Measurements from ENCODE around the gene COL9A3. TPM values are rescaled to one million over a fixed set of nuclear protein-coding genes. Genes with fewer than 3 reads are reported as not detected.

Gene COL9A3
- total RNA-seq, 1 donor from 2014 or later, result not detected

DNA sequence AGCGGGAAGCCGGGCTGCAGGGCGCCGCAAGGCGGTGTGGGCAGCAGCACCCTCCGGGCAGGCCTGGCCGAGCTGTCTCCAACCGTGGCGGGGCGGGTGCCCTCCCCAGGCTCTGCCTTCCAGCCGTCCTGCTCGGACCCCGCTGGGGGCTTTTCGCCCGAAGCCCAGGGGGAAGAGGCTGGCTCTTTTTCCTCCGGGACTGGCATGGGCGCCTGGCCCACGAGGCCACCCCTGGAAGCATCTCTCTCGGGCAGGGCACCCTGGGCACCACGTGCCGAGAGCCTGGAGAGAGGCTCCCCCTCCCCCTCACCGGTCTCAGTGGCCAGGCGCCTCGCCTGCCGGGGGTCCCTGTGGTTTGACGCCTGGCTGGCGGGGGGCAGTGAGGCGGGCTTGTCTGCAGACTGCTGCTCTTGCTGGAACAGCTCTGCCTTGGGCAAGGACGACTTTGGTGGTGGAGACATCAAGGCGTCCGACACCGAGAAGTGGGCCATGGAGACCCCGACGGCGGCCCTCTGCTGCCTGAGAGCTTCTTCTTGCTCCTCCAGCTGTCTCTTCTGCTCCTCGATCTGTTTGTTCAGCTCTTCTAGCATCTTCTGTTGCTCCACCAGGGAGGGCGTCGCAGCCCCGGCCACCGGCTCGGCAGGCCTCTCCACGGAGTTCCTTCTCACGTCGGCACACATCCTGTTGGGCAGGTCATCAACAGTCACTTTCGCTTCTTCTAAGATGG lies 64.2 kb downstream of the COL9A3 start:
- FAIRE-seq, result no peak
- DNase-seq (ENCODE audit: low read depth), result no peak
- TF ChIP-seq, protein P1, sequence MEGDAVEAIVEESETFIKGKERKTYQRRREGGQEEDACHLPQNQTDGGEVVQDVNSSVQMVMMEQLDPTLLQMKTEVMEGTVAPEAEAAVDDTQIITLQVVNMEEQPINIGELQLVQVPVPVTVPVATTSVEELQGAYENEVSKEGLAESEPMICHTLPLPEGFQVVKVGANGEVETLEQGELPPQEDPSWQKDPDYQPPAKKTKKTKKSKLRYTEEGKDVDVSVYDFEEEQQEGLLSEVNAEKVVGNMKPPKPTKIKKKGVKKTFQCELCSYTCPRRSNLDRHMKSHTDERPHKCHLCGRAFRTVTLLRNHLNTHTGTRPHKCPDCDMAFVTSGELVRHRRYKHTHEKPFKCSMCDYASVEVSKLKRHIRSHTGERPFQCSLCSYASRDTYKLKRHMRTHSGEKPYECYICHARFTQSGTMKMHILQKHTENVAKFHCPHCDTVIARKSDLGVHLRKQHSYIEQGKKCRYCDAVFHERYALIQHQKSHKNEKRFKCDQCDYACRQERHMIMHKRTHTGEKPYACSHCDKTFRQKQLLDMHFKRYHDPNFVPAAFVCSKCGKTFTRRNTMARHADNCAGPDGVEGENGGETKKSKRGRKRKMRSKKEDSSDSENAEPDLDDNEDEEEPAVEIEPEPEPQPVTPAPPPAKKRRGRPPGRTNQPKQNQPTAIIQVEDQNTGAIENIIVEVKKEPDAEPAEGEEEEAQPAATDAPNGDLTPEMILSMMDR (IDR thresholded peaks at IDR 0.05; ENCODE audit: insufficient read depth, low read length, severe bottlenecking), result no peak
- H3K36me3 ChIP-seq (ENCODE audit: control insufficient read depth, insufficient read depth, low read length), result peaks cover 2% of the 10 kb centered on the region
- H3K27me3 ChIP-seq (ENCODE audit: control insufficient read depth, insufficient read depth, low read length), result no peaks in the 10 kb centered on the region
- H3K4me3 ChIP-seq (ENCODE audit: low read depth, low read length), result no peak overlapping the region

DNA sequence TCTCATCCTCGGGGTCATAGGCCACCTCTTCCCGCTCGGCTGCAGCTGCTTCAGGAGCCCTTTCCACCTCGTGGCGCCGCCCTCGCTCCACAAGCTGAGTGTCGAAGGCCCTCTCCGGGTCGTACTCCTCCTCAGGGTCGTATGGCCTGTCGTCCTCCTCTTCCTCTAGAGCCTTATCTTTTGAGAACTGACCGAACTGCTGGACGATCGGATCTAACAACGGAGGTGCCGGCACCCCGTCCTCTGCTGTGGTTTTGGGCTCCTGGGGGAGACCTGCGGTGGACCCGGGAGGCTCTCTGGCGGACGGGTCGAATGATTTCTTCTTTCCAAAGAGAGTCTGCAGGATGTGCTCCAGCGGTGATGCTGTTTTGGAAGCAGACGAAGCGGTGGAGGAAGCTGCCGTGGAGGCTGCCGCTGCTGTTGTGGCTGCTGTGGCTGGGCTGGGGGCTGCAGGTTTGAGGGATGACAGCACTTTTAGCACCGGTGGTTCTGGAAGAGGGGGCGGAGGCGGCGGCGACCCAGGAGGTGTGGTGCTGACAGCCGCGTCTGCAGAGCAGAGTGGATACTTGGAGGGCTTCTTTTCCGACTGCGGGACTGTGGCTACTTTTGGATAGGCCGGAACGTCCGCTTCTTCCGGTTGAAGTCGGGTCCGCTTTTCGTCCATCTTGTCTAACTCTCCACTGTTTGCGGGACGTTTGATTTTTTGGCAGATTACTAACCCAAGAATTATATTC lies 65.0 kb downstream of the COL9A3 start:
- DNase-seq (ENCODE audit: low read depth) (no peak), FAIRE-seq (no peak)
- H3K4me3 ChIP-seq (ENCODE audit: low read depth, low read length), result no peak overlapping the region
- TF ChIP-seq, protein P1 (IDR thresholded peaks at IDR 0.05; ENCODE audit: insufficient read depth, low read length, severe bottlenecking), result no peak
- no peaks in the 10 kb centered on the region for H3K27me3 ChIP-seq (ENCODE audit: control insufficient read depth, insufficient read depth, low read length)
- H3K36me3 ChIP-seq (ENCODE audit: control insufficient read depth, insufficient read depth, low read length), result peaks cover 2% of the 10 kb centered on the region

DNA sequence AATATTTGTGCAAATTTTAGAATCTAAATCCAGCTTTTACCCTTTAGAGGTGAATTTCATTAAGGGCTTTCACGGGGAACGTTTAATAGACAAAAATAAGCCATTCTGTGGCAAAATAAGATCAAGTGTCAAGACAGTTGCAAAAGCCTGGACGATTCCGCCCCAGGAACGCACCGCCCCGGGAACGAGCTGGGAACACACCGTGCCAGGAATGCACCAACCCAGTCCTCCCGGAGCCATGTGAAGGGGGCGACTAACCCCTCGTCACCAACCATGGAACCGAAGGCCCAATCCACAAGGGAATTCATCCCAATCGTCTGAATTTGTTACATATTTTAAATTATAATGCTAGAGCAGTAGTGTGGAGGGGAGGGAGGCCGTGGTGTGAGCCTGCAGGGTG lies 65.6 kb downstream of the COL9A3 start:
- FAIRE-seq, result no peak
- TF ChIP-seq, protein P1 (IDR thresholded peaks at IDR 0.05; ENCODE audit: insufficient read depth, low read length, severe bottlenecking), result no peak
- peaks cover 2% of the 10 kb centered on the region for H3K36me3 ChIP-seq (ENCODE audit: control insufficient read depth, insufficient read depth, low read length)

DNA sequence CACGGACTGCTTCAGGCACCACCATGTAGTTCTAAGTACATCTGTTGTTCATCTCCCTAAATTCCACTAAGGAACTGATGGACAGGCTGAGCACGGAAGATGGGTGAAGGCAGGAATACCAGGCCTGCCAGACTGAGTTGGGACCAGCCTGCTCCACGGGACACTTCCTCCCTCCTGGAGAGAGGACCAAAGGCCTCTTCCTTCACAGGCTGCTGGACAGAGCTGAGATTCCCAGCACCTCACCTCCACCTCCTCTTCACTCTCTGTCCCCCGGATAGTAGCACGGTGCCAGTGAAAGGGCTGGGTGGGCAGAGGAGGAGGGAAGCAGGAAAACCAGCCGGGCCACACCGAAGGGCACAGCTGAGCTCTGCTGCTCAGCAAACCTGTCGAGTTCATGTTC lies 67.7 kb downstream of the COL9A3 start:
- H3K36me3 ChIP-seq (ENCODE audit: control insufficient read depth, insufficient read depth, low read length), result peaks cover 9% of the 10 kb centered on the region
- TF ChIP-seq, protein P1 (IDR thresholded peaks at IDR 0.05; ENCODE audit: insufficient read depth, low read length, severe bottlenecking), result no peak
- no peak for FAIRE-seq
- DNase-seq (ENCODE audit: low read depth), result no peak
- H3K4me3 ChIP-seq (ENCODE audit: low read depth, low read length), result no peak overlapping the region
- no peaks in the 10 kb centered on the region for H3K27me3 ChIP-seq (ENCODE audit: control insufficient read depth, insufficient read depth, low read length)

More for the DNA sequence above, 65.6 kb downstream of the COL9A3 start:
- no peaks in the 10 kb centered on the region for H3K27me3 ChIP-seq (ENCODE audit: control insufficient read depth, insufficient read depth, low read length)
- no peak overlapping the region for H3K4me3 ChIP-seq (ENCODE audit: low read depth, low read length)
- DNase-seq (ENCODE audit: low read depth), result no peak

DNA sequence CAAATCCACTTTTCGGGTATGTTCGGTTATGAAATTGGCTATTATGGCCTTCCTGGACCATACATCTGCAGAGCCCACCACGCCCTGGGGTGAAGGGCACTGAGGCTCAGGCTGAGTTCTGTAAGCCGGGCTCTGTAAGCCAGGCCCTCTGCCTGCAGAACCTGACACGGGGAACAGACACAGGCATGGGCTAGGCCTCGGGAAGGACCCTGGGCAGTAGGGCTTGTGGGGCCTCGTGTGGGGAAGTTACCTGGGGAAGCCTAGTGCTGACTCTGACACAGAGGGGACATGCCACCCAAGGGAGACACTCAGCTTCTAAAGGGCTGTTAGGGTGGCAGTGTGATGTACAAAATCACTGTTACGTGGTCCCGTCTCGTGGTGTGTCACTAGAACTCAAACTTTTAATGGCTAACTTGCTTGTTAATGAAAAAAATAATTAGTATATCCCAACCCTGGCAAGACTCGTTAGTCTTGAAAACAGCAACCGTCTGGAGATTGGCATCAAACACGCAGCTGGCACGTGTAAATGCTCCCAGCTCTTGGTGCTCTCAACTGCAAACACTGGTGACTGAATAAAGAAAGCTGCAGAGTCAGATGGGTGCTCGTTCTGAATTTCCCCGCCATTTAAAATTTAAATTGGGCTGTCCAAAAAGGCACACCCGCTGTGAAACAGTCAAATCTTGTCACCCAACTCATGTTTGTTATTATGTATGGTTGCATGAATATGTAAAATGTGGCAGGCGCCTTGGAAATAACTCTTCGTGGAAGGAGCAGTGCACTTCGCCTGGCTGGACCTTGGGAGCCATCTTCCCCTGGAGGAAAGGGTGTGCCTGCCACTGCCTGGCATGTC lies 68.4 kb downstream of the COL9A3 start:
- TF ChIP-seq, protein P1 (IDR thresholded peaks at IDR 0.05; ENCODE audit: insufficient read depth, low read length, severe bottlenecking), result no peak
- FAIRE-seq (peak; percentile 79), DNase-seq (ENCODE audit: low read depth) (no peak)
- H3K27me3 ChIP-seq (ENCODE audit: control insufficient read depth, insufficient read depth, low read length), result no peaks in the 10 kb centered on the region
- no peak overlapping the region for H3K4me3 ChIP-seq (ENCODE audit: low read depth, low read length)
- peaks cover 13% of the 10 kb centered on the region for H3K36me3 ChIP-seq (ENCODE audit: control insufficient read depth, insufficient read depth, low read length)

Measured in bronchial epithelial cell (primary cell).